ENCODE measurements around the gene AP3B1.

The AP3B1 gene

DNA sequence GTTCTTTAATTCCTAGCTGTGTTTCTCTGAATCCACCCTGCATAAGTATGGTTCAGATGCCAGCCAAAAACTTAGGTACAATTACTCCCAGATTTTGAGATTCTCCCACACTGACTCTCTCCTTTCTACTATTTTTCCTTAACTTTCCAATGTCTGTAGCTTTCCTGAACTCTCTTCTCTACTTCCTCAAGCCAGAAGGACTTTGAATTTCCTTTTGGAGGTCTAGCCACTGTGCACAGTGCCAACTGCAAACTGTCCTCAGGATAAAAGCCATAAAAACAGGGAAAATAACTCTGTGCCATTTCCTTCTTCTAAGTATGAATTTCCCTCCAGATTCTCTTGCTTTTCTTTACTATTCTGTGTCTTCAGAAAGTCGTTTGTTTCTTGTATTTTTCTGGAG lies 157.2 kb downstream of the AP3B1 start:
- H3K79me2 ChIP-seq (ENCODE audit: insufficient read depth, low read length) = no peaks in the 10 kb centered on the region
- no peak overlapping the region for H3K4me2 ChIP-seq (ENCODE audit: insufficient read depth, low read length)
- H2AFZ ChIP-seq (ENCODE audit: low read depth, low read length) = no peak overlapping the region
- no peaks in the 10 kb centered on the region for H4K20me1 ChIP-seq (ENCODE audit: insufficient read depth, low read length)
- H3K36me3 ChIP-seq (ENCODE audit: insufficient read depth, low read length) = peaks cover 28% of the 10 kb centered on the region; the same call in 1 of the 2 replicates
- H3K27ac ChIP-seq (ENCODE audit: low read length) = no peak overlapping the region
- TF ChIP-seq EZH2 (IDR thresholded peaks at IDR 0.05; ENCODE audit: borderline replicate concordance, low read depth, low read length, severe bottlenecking) = no peak
- TF ChIP-seq, protein P1, sequence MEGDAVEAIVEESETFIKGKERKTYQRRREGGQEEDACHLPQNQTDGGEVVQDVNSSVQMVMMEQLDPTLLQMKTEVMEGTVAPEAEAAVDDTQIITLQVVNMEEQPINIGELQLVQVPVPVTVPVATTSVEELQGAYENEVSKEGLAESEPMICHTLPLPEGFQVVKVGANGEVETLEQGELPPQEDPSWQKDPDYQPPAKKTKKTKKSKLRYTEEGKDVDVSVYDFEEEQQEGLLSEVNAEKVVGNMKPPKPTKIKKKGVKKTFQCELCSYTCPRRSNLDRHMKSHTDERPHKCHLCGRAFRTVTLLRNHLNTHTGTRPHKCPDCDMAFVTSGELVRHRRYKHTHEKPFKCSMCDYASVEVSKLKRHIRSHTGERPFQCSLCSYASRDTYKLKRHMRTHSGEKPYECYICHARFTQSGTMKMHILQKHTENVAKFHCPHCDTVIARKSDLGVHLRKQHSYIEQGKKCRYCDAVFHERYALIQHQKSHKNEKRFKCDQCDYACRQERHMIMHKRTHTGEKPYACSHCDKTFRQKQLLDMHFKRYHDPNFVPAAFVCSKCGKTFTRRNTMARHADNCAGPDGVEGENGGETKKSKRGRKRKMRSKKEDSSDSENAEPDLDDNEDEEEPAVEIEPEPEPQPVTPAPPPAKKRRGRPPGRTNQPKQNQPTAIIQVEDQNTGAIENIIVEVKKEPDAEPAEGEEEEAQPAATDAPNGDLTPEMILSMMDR (IDR thresholded peaks at IDR 0.05; ENCODE audit: borderline replicate concordance, extremely low read depth, low read length, poor library complexity, severe bottlenecking) = no peak
- DNase-seq = no peak
- H3K4me3 ChIP-seq (ENCODE audit: low read depth in 1 of 2, low read length in 2 of 2) = no peak overlapping the region
- H3K4me1 ChIP-seq (ENCODE audit: insufficient read depth, low read length) = no peaks in the 10 kb centered on the region
- H3K27me3 ChIP-seq (ENCODE audit: insufficient read depth, low read length, poor library complexity) = no peaks in the 10 kb centered on the region
- no peak for ATAC-seq (ENCODE audit: insufficient read depth, low read depth)
- H3K9me3 ChIP-seq (ENCODE audit: insufficient read depth, low read length, severe bottlenecking) = no peaks in the 10 kb centered on the region
- no peak overlapping the region for H3K9ac ChIP-seq (ENCODE audit: low read depth, low read length)

DNA sequence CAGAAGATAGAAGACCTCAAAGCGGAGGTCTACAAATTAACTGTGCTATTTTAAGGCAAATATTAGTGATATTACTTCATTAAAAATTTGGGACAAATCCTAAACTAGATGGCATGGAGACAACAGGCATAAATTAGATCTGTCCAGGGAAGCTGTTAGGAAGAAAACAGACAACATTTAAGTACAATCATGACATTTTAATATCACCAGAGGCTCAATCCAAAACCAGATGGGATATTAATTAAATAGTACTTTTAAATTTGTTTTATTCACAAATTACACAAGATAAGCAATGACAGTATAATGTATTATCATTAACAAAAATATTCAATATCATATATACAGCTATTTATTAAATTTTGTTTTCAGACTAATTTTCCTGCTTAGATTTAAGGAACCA lies 161.1 kb downstream of the AP3B1 start:
- Histone ChIP-seq H3K79me2 (ENCODE audit: insufficient read depth, low read length) (no peaks in the 10 kb centered on the region), H3K4me3 (ENCODE audit: low read depth in 1 of 2, low read length in 2 of 2) (no peak overlapping the region), H3K4me1 (ENCODE audit: insufficient read depth, low read length) (no peaks in the 10 kb centered on the region), H3K27ac (ENCODE audit: low read length) (no peak overlapping the region), H3K27me3 (ENCODE audit: insufficient read depth, low read length, poor library complexity) (no peaks in the 10 kb centered on the region), H2AFZ (ENCODE audit: low read depth, low read length) (no peak overlapping the region), H4K20me1 (ENCODE audit: insufficient read depth, low read length) (no peaks in the 10 kb centered on the region), H3K9me3 (ENCODE audit: insufficient read depth, low read length, severe bottlenecking) (no peaks in the 10 kb centered on the region), H3K9ac (ENCODE audit: low read depth, low read length) (no peak overlapping the region), H3K36me3 (ENCODE audit: insufficient read depth, low read length) (peaks cover 12% of the 10 kb centered on the region; the same call in 1 of the 2 replicates), H3K4me2 (ENCODE audit: insufficient read depth, low read length) (no peak overlapping the region)
- DNase-seq (no peak), ATAC-seq (ENCODE audit: insufficient read depth, low read depth) (no peak)
- no peak for TF ChIP-seq EZH2 (IDR thresholded peaks at IDR 0.05; ENCODE audit: borderline replicate concordance, low read depth, low read length, severe bottlenecking)
- TF ChIP-seq, protein P1 (IDR thresholded peaks at IDR 0.05; ENCODE audit: borderline replicate concordance, extremely low read depth, low read length, poor library complexity, severe bottlenecking) = no peak

DNA sequence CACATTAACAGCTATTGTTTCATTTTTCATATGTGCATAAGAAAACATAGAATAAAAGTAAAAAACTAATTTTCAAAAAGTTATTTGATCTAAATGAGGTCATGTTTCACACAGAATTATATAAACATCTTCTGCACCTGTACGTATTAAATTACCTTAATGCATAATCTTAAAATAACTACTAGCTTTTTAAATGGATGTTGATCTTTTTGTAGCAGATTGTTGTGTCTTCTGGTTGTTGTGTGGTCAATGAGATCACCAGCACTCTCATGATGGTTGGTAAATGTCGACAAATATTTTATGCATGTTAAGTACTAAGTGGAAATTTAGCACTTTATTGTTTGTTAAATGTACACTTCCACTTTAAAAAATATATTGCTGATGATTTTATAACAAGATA lies 162.0 kb downstream of the AP3B1 start:
- no peak for DNase-seq
- Histone ChIP-seq H3K79me2 (ENCODE audit: insufficient read depth, low read length) (no peaks in the 10 kb centered on the region), H3K27me3 (ENCODE audit: insufficient read depth, low read length, poor library complexity) (no peaks in the 10 kb centered on the region), H3K4me3 (ENCODE audit: low read depth in 1 of 2, low read length in 2 of 2) (no peak overlapping the region), H4K20me1 (ENCODE audit: insufficient read depth, low read length) (no peaks in the 10 kb centered on the region), H3K4me2 (ENCODE audit: insufficient read depth, low read length) (no peak overlapping the region), H3K9ac (ENCODE audit: low read depth, low read length) (no peak overlapping the region), H3K4me1 (ENCODE audit: insufficient read depth, low read length) (no peaks in the 10 kb centered on the region), H3K36me3 (ENCODE audit: insufficient read depth, low read length) (peaks cover 14% of the 10 kb centered on the region; the same call in 1 of the 2 replicates), H3K27ac (ENCODE audit: low read length) (no peak overlapping the region), H2AFZ (ENCODE audit: low read depth, low read length) (no peak overlapping the region), H3K9me3 (ENCODE audit: insufficient read depth, low read length, severe bottlenecking) (no peaks in the 10 kb centered on the region)
- ATAC-seq (ENCODE audit: insufficient read depth, low read depth) = no peak
- TF ChIP-seq EZH2 (IDR thresholded peaks at IDR 0.05; ENCODE audit: borderline replicate concordance, low read depth, low read length, severe bottlenecking) = no peak
- TF ChIP-seq, protein P1 (IDR thresholded peaks at IDR 0.05; ENCODE audit: borderline replicate concordance, extremely low read depth, low read length, poor library complexity, severe bottlenecking) = no peak

DNA sequence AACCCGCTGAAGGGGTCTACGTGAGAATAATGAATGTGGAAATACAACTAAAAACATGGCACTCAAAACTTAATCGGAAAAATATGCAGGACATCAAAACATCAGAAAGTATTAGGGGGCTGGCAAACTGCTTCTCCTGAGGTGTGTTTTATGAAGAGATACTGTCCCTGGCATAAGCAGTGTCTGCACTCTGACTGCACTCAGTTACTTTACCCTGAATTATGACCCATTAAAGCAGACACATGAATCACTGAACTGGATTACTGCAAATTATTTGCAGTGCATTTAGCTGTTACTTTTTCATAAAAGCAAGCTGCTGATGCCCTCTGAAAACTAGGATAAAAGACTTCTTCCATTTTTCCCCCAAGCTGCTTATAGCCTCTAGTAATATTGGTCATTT lies 164.9 kb downstream of the AP3B1 start:
- Histone ChIP-seq H4K20me1 (ENCODE audit: insufficient read depth, low read length) (no peaks in the 10 kb centered on the region), H3K27ac (ENCODE audit: low read length) (no peak overlapping the region), H2AFZ (ENCODE audit: low read depth, low read length) (no peak overlapping the region), H3K27me3 (ENCODE audit: insufficient read depth, low read length, poor library complexity) (no peaks in the 10 kb centered on the region), H3K9me3 (ENCODE audit: insufficient read depth, low read length, severe bottlenecking) (no peaks in the 10 kb centered on the region), H3K4me1 (ENCODE audit: insufficient read depth, low read length) (no peaks in the 10 kb centered on the region), H3K9ac (ENCODE audit: low read depth, low read length) (no peak overlapping the region), H3K79me2 (ENCODE audit: insufficient read depth, low read length) (no peaks in the 10 kb centered on the region), H3K4me2 (ENCODE audit: insufficient read depth, low read length) (no peak overlapping the region), H3K36me3 (ENCODE audit: insufficient read depth, low read length) (peaks cover 25% of the 10 kb centered on the region; the same call in 1 of the 2 replicates), H3K4me3 (ENCODE audit: low read depth in 1 of 2, low read length in 2 of 2) (no peak overlapping the region)
- no peak for DNase-seq
- no peak for TF ChIP-seq EZH2 (IDR thresholded peaks at IDR 0.05; ENCODE audit: borderline replicate concordance, low read depth, low read length, severe bottlenecking)
- TF ChIP-seq, protein P1 (IDR thresholded peaks at IDR 0.05; ENCODE audit: borderline replicate concordance, extremely low read depth, low read length, poor library complexity, severe bottlenecking) = no peak
- ATAC-seq (ENCODE audit: insufficient read depth, low read depth) = no peak
